ENCODE data around the gene ERVMER34-1. TPM values are rescaled to one million over a fixed set of nuclear protein-coding genes. Genes with fewer than 3 reads are reported as not detected.

Gene ERVMER34-1
- 0.45 to 0.90 TPM (median 0.60 TPM) in 5 replicates for total RNA-seq (2022; extraction: Qiagen RNA extraction)

GRCh38 chr4:52750819-52751486, at the start of gene ERVMER34-1:
TSS of gene ERVMER34-1 (minus strand) at chr4:52751425. CDS start at chr4:52745520, 5,905 bp downstream.

Other genes starting within 250 kb of the ERVMER34-1 start
- 6.7 to 8.3 TPM (median 7.7 TPM) in 5 replicates for gene USP46, start 92.1 kb downstream of the ERVMER34-1 start, total RNA-seq (2022; extraction: Qiagen RNA extraction)
- 0.05 to 0.20 TPM (median 0.07 TPM) in 5 replicates for gene RASL11B, start 110.9 kb upstream of the ERVMER34-1 start, total RNA-seq (2022; extraction: Qiagen RNA extraction)

Data from A549 treated with CORT108297 at 1 μM for 4 hours (cell line).